Measurements from ENCODE around the gene CSNK1G3.

- TF ChIP-seq EZH2 (IDR thresholded peaks at IDR 0.05; ENCODE audit: insufficient read depth, poor library complexity, severe bottlenecking) (no peak), EZH2phosphoT487 (IDR thresholded peaks at IDR 0.05; ENCODE audit: insufficient read depth, low read depth) (no peak)
Measured at GRCh38 chr5:123626051-123626450, 114.1 kb downstream of the CSNK1G3 start.

All from GM23248 (cell line).